ENCODE measurements around the gene MICAL2. TPM values are rescaled to one million over a fixed set of nuclear protein-coding genes. Genes with fewer than 3 reads are reported as not detected.

Gene MICAL2
- total RNA-seq, 2 experiments from 2014 or later, result not detected

- Histone ChIP-seq H3K4me2 (ENCODE audit: low read length) (no peak overlapping the region), H3K4me1 (ENCODE audit: insufficient read depth, low read length, poor library complexity, severe bottlenecking) (no peaks in the 10 kb centered on the region), H4K20me1 (ENCODE audit: insufficient read depth, low read length) (no peaks in the 10 kb centered on the region), H3K9me3 (ENCODE audit: low read length) (no peaks in the 10 kb centered on the region), H3K79me2 (ENCODE audit: insufficient read depth, low read depth, low read length) (no peaks in the 10 kb centered on the region), H3K4me3 (ENCODE audit: low read depth, low read length, poor library complexity, severe bottlenecking) (no peak overlapping the region), H3K36me3 (ENCODE audit: insufficient read depth, low read length) (no peaks in the 10 kb centered on the region), H3K9me2 (ENCODE audit: insufficient read depth, low read length) (no peaks in the 10 kb centered on the region), H2AFZ (ENCODE audit: low read length) (no peak overlapping the region), H3K27ac (ENCODE audit: low read depth, low read length, poor library complexity, severe bottlenecking) (no peak overlapping the region)
- CTCF ChIA-PET (ENCODE audit: unreplicated experiment), result no interaction called here
- intact Hi-C loops (cut with micrococcal nuclease; ENCODE audit: unreplicated experiment), result no loop called here
- no peak for DNase-seq (ENCODE audit: low spot score)
- TF ChIP-seq CTCF (conservative IDR thresholded peaks at IDR 0.05; ENCODE audit: low read length), result no peak
- TF ChIP-seq EZH2phosphoT487 (IDR thresholded peaks at IDR 0.05; ENCODE audit: borderline replicate concordance, low read depth, low read length), result no peak
- POLR2A ChIA-PET, result no interaction called here
- no TSS peak for BruUV-seq (replicated peaks)
These were observed 94.1 kb downstream of the MICAL2 start for GRCh38 chr11:12204506-12204905.

GRCh38 chr11:12205330-12205729 is 94.9 kb downstream of the MICAL2 start:
- TF ChIP-seq CTCF (conservative IDR thresholded peaks at IDR 0.05; ENCODE audit: low read length), result no peak
- no peak for TF ChIP-seq EZH2phosphoT487 (IDR thresholded peaks at IDR 0.05; ENCODE audit: borderline replicate concordance, low read depth, low read length)
- H3K27ac ChIP-seq (ENCODE audit: low read depth, low read length, poor library complexity, severe bottlenecking), result no peak overlapping the region
- no peak overlapping the region for H3K4me3 ChIP-seq (ENCODE audit: low read depth, low read length, poor library complexity, severe bottlenecking)
- DNase-seq (ENCODE audit: low spot score), result no peak
- H3K36me3 ChIP-seq (ENCODE audit: insufficient read depth, low read length), result no peaks in the 10 kb centered on the region
- H3K79me2 ChIP-seq (ENCODE audit: insufficient read depth, low read depth, low read length), result no peaks in the 10 kb centered on the region
- H4K20me1 ChIP-seq (ENCODE audit: insufficient read depth, low read length), result no peaks in the 10 kb centered on the region
- CTCF ChIA-PET (ENCODE audit: unreplicated experiment), result no interaction called here
- H3K9me3 ChIP-seq (ENCODE audit: low read length), result no peaks in the 10 kb centered on the region
- BruUV-seq (replicated peaks), result no TSS peak
- H3K9me2 ChIP-seq (ENCODE audit: insufficient read depth, low read length), result no peaks in the 10 kb centered on the region
- intact Hi-C loops (cut with micrococcal nuclease; ENCODE audit: unreplicated experiment), result no loop called here
- no peaks in the 10 kb centered on the region for H3K4me1 ChIP-seq (ENCODE audit: insufficient read depth, low read length, poor library complexity, severe bottlenecking)
- POLR2A ChIA-PET, result no interaction called here
- H2AFZ ChIP-seq (ENCODE audit: low read length), result no peak overlapping the region
- no peak overlapping the region for H3K4me2 ChIP-seq (ENCODE audit: low read length)

GRCh38 chr11:12206529-12206928 is 96.1 kb downstream of the MICAL2 start:
- no peaks in the 10 kb centered on the region for H3K36me3 ChIP-seq (ENCODE audit: insufficient read depth, low read length)
- no peak overlapping the region for H3K27ac ChIP-seq (ENCODE audit: low read depth, low read length, poor library complexity, severe bottlenecking)
- H3K4me1 ChIP-seq (ENCODE audit: insufficient read depth, low read length, poor library complexity, severe bottlenecking), result no peaks in the 10 kb centered on the region
- ChIA-PET POLR2A (no interaction called here), CTCF (ENCODE audit: unreplicated experiment) (no interaction called here)
- no peak for DNase-seq (ENCODE audit: low spot score)
- no peaks in the 10 kb centered on the region for H3K9me2 ChIP-seq (ENCODE audit: insufficient read depth, low read length)
- no peaks in the 10 kb centered on the region for H4K20me1 ChIP-seq (ENCODE audit: insufficient read depth, low read length)
- no peak overlapping the region for H3K4me2 ChIP-seq (ENCODE audit: low read length)
- BruUV-seq (replicated peaks), result no TSS peak
- H3K9me3 ChIP-seq (ENCODE audit: low read length), result no peaks in the 10 kb centered on the region
- H3K79me2 ChIP-seq (ENCODE audit: insufficient read depth, low read depth, low read length), result no peaks in the 10 kb centered on the region
- TF ChIP-seq CTCF (conservative IDR thresholded peaks at IDR 0.05; ENCODE audit: low read length) (no peak), EZH2phosphoT487 (IDR thresholded peaks at IDR 0.05; ENCODE audit: borderline replicate concordance, low read depth, low read length) (no peak)
- no peak overlapping the region for H2AFZ ChIP-seq (ENCODE audit: low read length)
- no peak overlapping the region for H3K4me3 ChIP-seq (ENCODE audit: low read depth, low read length, poor library complexity, severe bottlenecking)
- intact Hi-C loops (cut with micrococcal nuclease; ENCODE audit: unreplicated experiment), result no loop called here

Measured in OCI-LY7 (cell line).